Measurements from ENCODE around the gene APOBEC3F. TPM values are rescaled to one million over a fixed set of nuclear protein-coding genes. Genes with fewer than 3 reads are reported as not detected.
A peak's percentile ranks its signal among the peaks of the same experiment; 100 is the strongest.
"Not testable (repeated sequence)": the region's sequence is repeated elsewhere in the genome, so short reads cannot be mapped to it uniquely, and the experiment has no call there.

APOBEC3F gene
- total and polyA plus RNA-seq, 2 of the 13 experiments (the other 11 are each of a cell fraction or from before 2014, with no cell fraction given): 2.9 to 3.7 TPM

DNA sequence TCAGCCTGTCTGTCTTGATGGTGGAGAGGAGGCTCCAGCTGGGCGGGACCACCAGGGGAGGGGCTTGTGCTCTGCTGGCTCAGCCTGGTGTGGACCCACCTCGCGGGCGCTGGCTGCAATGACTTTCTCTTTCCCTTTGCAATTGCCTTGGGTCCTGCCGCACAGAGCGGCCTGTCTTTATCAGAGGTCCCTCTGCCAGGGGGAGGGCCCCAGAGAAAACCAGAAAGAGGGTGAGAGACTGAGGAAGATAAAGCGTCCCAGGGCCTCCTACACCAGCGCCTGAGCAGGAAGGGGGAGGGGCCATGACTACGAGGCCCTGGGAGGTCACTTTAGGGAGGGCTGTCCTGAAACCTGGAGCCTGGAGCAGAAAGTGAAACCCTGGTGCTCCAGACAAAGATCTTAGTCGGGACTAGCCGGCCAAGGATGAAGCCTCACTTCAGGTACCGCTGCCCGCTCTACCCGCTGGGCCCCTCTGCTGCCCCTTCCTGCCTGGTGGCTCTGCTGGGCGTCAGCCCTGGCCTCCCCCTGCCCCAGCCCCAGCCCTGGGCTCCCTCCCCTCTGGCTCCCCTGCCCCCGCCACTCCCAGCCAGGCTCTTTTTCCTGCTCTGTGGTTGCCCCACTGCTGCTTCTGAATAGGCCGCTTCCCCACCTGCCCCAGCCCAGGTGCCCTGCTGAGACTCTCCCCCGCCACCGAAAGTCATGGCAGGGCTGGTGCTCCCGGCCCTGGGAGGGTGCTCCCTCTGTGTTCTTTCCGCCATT is at the start of gene APOBEC3F (continued):
- TF ChIP-seq, protein P1, sequence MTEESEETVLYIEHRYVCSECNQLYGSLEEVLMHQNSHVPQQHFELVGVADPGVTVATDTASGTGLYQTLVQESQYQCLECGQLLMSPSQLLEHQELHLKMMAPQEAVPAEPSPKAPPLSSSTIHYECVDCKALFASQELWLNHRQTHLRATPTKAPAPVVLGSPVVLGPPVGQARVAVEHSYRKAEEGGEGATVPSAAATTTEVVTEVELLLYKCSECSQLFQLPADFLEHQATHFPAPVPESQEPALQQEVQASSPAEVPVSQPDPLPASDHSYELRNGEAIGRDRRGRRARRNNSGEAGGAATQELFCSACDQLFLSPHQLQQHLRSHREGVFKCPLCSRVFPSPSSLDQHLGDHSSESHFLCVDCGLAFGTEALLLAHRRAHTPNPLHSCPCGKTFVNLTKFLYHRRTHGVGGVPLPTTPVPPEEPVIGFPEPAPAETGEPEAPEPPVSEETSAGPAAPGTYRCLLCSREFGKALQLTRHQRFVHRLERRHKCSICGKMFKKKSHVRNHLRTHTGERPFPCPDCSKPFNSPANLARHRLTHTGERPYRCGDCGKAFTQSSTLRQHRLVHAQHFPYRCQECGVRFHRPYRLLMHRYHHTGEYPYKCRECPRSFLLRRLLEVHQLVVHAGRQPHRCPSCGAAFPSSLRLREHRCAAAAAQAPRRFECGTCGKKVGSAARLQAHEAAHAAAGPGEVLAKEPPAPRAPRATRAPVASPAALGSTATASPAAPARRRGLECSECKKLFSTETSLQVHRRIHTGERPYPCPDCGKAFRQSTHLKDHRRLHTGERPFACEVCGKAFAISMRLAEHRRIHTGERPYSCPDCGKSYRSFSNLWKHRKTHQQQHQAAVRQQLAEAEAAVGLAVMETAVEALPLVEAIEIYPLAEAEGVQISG (CRISPR knock-in tag; IDR thresholded peaks at IDR 0.05): peak; percentile 17; the same call in 1 of the 2 replicates
- TF ChIP-seq TAF1 (CRISPR knock-in tag; IDR thresholded peaks at IDR 0.05) (peak; percentile 48; the same call in 1 of the 2 replicates), RARA (CRISPR knock-in tag; IDR thresholded peaks at IDR 0.05) (0 out of 2 replicates have a peak, but pooled peaks have one; percentile 4), ZFX (CRISPR knock-in tag; IDR thresholded peaks at IDR 0.05; ENCODE audit: low read depth) (peak; percentile 60; the same call in 1 of the 2 replicates), ZNF263 (CRISPR knock-in tag; IDR thresholded peaks at IDR 0.05) (peak; percentile 99), ZNF781 (CRISPR knock-in tag; IDR thresholded peaks at IDR 0.05; ENCODE audit: borderline replicate concordance, not compliant biosample characterization) (peak; percentile 68), SAP130 (CRISPR knock-in tag; IDR thresholded peaks at IDR 0.05; ENCODE audit: low read depth) (peak; percentile 44)

DNA sequence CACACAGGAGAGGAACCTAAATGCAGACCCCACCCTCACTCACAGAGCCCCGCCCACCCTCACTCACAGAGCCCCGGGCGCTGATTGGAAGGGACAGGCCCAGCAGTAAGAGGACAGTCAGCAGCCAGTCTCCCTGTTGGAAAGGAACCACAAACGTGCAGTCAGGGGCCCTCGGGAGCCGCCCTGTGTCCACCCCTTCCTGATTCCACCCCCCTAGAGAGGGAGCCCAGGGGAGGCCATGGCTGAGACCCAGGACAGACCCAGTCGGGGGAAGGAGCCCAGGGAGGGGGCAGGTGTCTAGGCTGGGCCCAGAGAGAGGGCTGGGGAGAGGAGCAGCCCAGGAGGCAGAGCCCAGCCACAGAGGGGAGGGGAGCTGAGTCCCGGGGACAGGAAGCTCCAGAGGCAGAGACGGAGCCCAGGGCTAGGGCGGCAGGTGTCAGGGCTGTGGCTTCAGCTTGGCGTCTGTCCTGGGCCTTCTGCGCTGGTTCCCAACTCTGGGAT is 47.7 kb upstream of the APOBEC3F start:
- H3K9me3 ChIP-seq (ENCODE audit: low read length); BruUV-seq (replicated peaks); H2AFZ ChIP-seq (ENCODE audit: low read length); H3K4me3 ChIP-seq (replicated peaks in 1 of 3; ENCODE audit: insufficient read depth in 1 of 3, low read depth in 2 of 3, low read length in 3 of 3); DNase-seq (ENCODE audit: low spot score); H3K27me3 ChIP-seq (ENCODE audit: control insufficient read depth in 1 of 2, insufficient read depth in 2 of 2, low read length in 2 of 2); H3K79me2 ChIP-seq (ENCODE audit: insufficient read depth, low read length); CTCF ChIA-PET (ENCODE audit: low intra/inter-chr PET ratio, low total read pairs); H3K4me1 ChIP-seq (ENCODE audit: insufficient read depth, low read length); intact Hi-C loops (cut with micrococcal nuclease; ENCODE audit: unreplicated experiment); H3K9ac ChIP-seq (ENCODE audit: insufficient read depth, low read depth, low read length); in situ Hi-C loops (cut with HindIII; ENCODE audit: extremely low pct_ligation_motif_present, low pct_unique_long_range_greater_than_20kb); H3K27ac ChIP-seq (ENCODE audit: extremely low read length, insufficient read depth, low read length); H3K36me3 ChIP-seq (replicated peaks in 1 of 2; ENCODE audit: control insufficient read depth in 1 of 2, insufficient read depth in 2 of 2, low read length in 2 of 2); H4K20me1 ChIP-seq (ENCODE audit: insufficient read depth, low read length); POLR2A ChIA-PET; H3K4me2 ChIP-seq (ENCODE audit: low read depth, low read length); FAIRE-seq: not testable (repeated sequence)
- ATAC-seq: peak; percentile 46
- WGBS (ENCODE audit: low lambda C conversion rate): 64% methylated on average over 6 of the region's 12 CpGs
